ENCODE results near the gene LRRC51.

DNA sequence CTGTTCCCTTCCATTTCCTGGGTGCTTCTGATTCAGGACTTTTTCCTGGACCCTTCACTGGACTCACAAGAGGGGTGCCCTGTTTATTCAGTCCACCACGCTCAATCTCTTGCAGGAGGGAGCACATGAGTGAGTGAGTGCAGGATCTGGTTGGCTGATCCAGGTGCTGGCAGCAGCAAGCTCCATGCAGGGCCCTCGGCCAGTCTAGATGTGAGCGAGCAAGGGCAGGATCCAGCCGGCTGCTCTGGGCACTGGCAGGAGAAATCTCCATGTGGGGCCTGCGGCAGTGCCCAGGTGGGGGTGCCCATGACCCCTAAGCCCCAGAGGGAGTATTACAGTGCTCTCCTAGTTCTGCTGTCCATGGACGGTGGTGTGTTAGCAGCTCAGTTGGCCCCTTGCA, 43.4 kb downstream of the LRRC51 start:
- TF ChIP-seq, protein P1, sequence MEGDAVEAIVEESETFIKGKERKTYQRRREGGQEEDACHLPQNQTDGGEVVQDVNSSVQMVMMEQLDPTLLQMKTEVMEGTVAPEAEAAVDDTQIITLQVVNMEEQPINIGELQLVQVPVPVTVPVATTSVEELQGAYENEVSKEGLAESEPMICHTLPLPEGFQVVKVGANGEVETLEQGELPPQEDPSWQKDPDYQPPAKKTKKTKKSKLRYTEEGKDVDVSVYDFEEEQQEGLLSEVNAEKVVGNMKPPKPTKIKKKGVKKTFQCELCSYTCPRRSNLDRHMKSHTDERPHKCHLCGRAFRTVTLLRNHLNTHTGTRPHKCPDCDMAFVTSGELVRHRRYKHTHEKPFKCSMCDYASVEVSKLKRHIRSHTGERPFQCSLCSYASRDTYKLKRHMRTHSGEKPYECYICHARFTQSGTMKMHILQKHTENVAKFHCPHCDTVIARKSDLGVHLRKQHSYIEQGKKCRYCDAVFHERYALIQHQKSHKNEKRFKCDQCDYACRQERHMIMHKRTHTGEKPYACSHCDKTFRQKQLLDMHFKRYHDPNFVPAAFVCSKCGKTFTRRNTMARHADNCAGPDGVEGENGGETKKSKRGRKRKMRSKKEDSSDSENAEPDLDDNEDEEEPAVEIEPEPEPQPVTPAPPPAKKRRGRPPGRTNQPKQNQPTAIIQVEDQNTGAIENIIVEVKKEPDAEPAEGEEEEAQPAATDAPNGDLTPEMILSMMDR (IDR thresholded peaks at IDR 0.05) = no peak
- no peak for TF ChIP-seq POLR2AphosphoS5 (IDR thresholded peaks at IDR 0.05)
- no peak for TF ChIP-seq POLR2A (IDR thresholded peaks at IDR 0.05)

Measured in transverse colon (tissue), 4 donors.